K562 (cell line): Measurements from ENCODE around the gene PRKACG. TPM values are rescaled to one million over a fixed set of nuclear protein-coding genes. Genes with fewer than 3 reads are reported as not detected.

Experiments
- ATAC-seq: fragments of 200-7000 bp; cut with Tn5 transposase; 3 replicates; pipeline ENCODE4 v1.9.1; 2020; ENCODE audit warnings: moderate library complexity
- BruUV-seq: library from RNA; stranded (reverse); fragments of 400-500 nt; replicated peaks from 2 replicates; lab custom pipeline; 2021; lab: Mats Ljungman, UMichigan
- CTCF ChIA-PET: fragments of 300-600 bp; formaldehyde crosslinking; extraction: SDS; loops from one replicate; lab custom pipeline; 2021; ENCODE audit warnings: low intra/inter-chr PET ratio; lab: Yijun Ruan, JAX
- POLR2A ChIA-PET: fragments of 300-600, 350-650 bp; sonication (Branson Sonifier 250); formaldehyde crosslinking; extraction: SDS; loops from one replicate; lab custom pipeline; 2021; ENCODE audit warnings: antibody characterized with exemption, inconsistent platforms; lab: Yijun Ruan, JAX
- DNase-seq, 4 experiments: peaks; one replicate each; pipeline versions ENCODE4 v3.0.0 to v3.0.0-alpha.2; 2011 to 2018; ENCODE audit warnings: low spot score in 3 of 4, mixed read lengths in 3 of 4; ENCODE audit errors: extremely low read depth in 1 of 4
- FAIRE-seq: peaks from 2 replicates; lab custom pipeline; 2011; peaks lifted over from hg19 to GRCh38; lab: Jason Lieb, UNC
- H2AFZ ChIP-seq: 2 replicates; pipeline ENCODE4 v1.6.0; 2011; ENCODE audit warnings: low read depth, low read length, control low read depth, inconsistent platforms
- H3K27ac ChIP-seq: fragments of 200-600 bp; 3 replicates; pipeline ENCODE4 v1.8.0; 2011; ENCODE audit warnings: low read depth, mild to moderate bottlenecking, control low read depth, inconsistent platforms, low read length, moderate library complexity, mixed read lengths; ENCODE audit errors: extremely low read depth
- H3K27me3 ChIP-seq, 2 experiments: fragments of 300-600 bp in 1 of 2; 2 replicates in 1 of 2; 3 replicates in 1 of 2; pipeline versions ENCODE4 v1.6.0 to v1.8.0; 2011; ENCODE audit warnings: inconsistent platforms in 2 of 2, low read length in 2 of 2, mild to moderate bottlenecking in 1 of 2, mixed read lengths in 1 of 2, moderate library complexity in 1 of 2; ENCODE audit not compliant: control insufficient read depth in 2 of 2, insufficient read depth in 2 of 2
- H3K36me3 ChIP-seq: fragments of 300-600 bp; 3 replicates; pipeline ENCODE4 v1.8.0; 2011; ENCODE audit warnings: mild to moderate bottlenecking, low read length, inconsistent platforms; ENCODE audit not compliant: control insufficient read depth, insufficient read depth
- H3K4me1 ChIP-seq, 2 experiments: fragments of 200-600 bp in 1 of 2; replicated peaks in 1 of 2; 2 replicates in 1 of 2; 3 replicates in 1 of 2; pipeline versions ENCODE4 v1.5.1 to v1.8.0; 2011; ENCODE audit warnings: inconsistent platforms in 2 of 2, low read length in 2 of 2, mild to moderate bottlenecking in 1 of 2, mixed read lengths in 1 of 2, moderate library complexity in 1 of 2; ENCODE audit not compliant: control insufficient read depth in 2 of 2, insufficient read depth in 2 of 2
- H3K4me2 ChIP-seq: 2 replicates; pipeline ENCODE4 v1.6.1; 2011; ENCODE audit warnings: low read length, control low read depth, inconsistent platforms, mixed read lengths; ENCODE audit not compliant: insufficient read depth
- H3K4me3 ChIP-seq: fragments of 200-600 bp; sonication (generic), shearing (Covaris generic); 2 replicates; pipeline ENCODE4 v1.5.1; 2016; ENCODE audit warnings: control low read depth, inconsistent platforms
- H3K79me2 ChIP-seq: fragments of 200-600 bp; 3 replicates; pipeline ENCODE4 v1.8.0; 2011; ENCODE audit warnings: low read length, inconsistent platforms; ENCODE audit not compliant: control insufficient read depth, insufficient read depth
- H3K9ac ChIP-seq, 2 experiments: 2 replicates each; pipeline versions ENCODE4 v1.6.0 to v1.6.1; 2011; ENCODE audit warnings: low read depth in 2 of 2, low read length in 2 of 2, control low read depth in 1 of 2, inconsistent platforms in 1 of 2, mild to moderate bottlenecking in 1 of 2, mixed read lengths in 1 of 2; ENCODE audit not compliant: insufficient read depth in 1 of 2
- H3K9me1 ChIP-seq: one replicate; pipeline ENCODE4 v1.6.0; 2011; ENCODE audit warnings: inconsistent platforms, mild to moderate bottlenecking, low read length, moderate library complexity; ENCODE audit not compliant: control insufficient read depth, insufficient read depth
- H3K9me3 ChIP-seq: replicated peaks from 2 replicates; pipeline ENCODE4 v1.5.1; 2011; ENCODE audit warnings: low read depth, low read length, inconsistent platforms; ENCODE audit not compliant: control insufficient read depth, insufficient read depth
- H4K20me1 ChIP-seq: replicated peaks from 2 replicates; pipeline ENCODE4 v1.6.1; 2011; ENCODE audit warnings: low read length, inconsistent platforms, mixed read lengths; ENCODE audit not compliant: control insufficient read depth, insufficient read depth
- CBFA2T3 ChIP-seq: fragments of 450-650 bp; IDR thresholded peaks from 2 replicates; pipeline ENCODE4 v1.6.1; 2017
- CCAR2 ChIP-seq: fragments of 200-400 bp; formaldehyde crosslinking; IDR thresholded peaks from 2 replicates; pipeline ENCODE4 v1.6.1; 2017; ENCODE audit warnings: mild to moderate bottlenecking, low read depth, low read length
- MAFF ChIP-seq: IDR thresholded peaks from 2 replicates; pipeline ENCODE4 v1.6.1; 2012; ENCODE audit warnings: low read length, improper control_type of control experiment
- MCM2 ChIP-seq: fragments of 450-650 bp; IDR thresholded peaks from 2 replicates; pipeline ENCODE4 v1.6.1; 2017; ENCODE audit warnings: low read depth, mild to moderate bottlenecking
- MTA3 ChIP-seq: fragments of 450-650 bp; formaldehyde crosslinking; IDR thresholded peaks from 2 replicates; pipeline ENCODE4 v1.6.1; 2017; ENCODE audit warnings: mild to moderate bottlenecking, borderline replicate concordance
- MYBL2 ChIP-seq, 2 experiments: fragments of 450-650 bp in 1 of 2; sonication (generic) in 1 of 2; formaldehyde crosslinking in 1 of 2; IDR thresholded peaks; 2 replicates each; pipeline versions ENCODE4 v1.6.1 to v1.8.1; 2017 to 2022; ENCODE audit warnings: borderline replicate concordance in 1 of 2, inconsistent platforms in 1 of 2, low read depth in 1 of 2, mild to moderate bottlenecking in 1 of 2, missing genetic modification reagents in 1 of 2, moderate library complexity in 1 of 2
- MYNN ChIP-seq, 2 experiments: sonication (generic); formaldehyde crosslinking in 1 of 2; IDR thresholded peaks; 2 replicates each; pipeline versions ENCODE4 v1.5.0 to v1.6.1; 2016 to 2020; ENCODE audit warnings: antibody characterized with exemption in 1 of 2, missing genetic modification reagents in 1 of 2
- NONO ChIP-seq, 2 experiments: fragments of 200-400 bp in 1 of 2; fragments of 450-650 bp in 1 of 2; formaldehyde crosslinking in 1 of 2; IDR thresholded peaks; 2 replicates each; pipeline ENCODE4 v1.6.1; 2017; ENCODE audit warnings: low read depth in 2 of 2, mild to moderate bottlenecking in 2 of 2, moderate library complexity in 2 of 2, low read length in 1 of 2
- PHB ChIP-seq: fragments of 250-450 bp; sonication (Bioruptor Pico); IDR thresholded peaks from 2 replicates; pipeline ENCODE4 v1.5.0; 2021
- PTRF ChIP-seq: fragments of 450-650 bp; IDR thresholded peaks from 2 replicates; pipeline ENCODE4 v1.6.1; 2016; ENCODE audit warnings: mild to moderate bottlenecking, missing genetic modification characterization, missing compliant biosample characterization
- SETDB1 ChIP-seq: IDR thresholded peaks from one replicate; pipeline ENCODE4 v1.6.1; 2012; ENCODE audit warnings: low read length, control low read depth, inconsistent platforms
- ZKSCAN1 ChIP-seq: fragments of 150-350 bp; IDR thresholded peaks from 2 replicates; pipeline ENCODE4 v1.6.1; 2016; ENCODE audit warnings: low read depth, low read length
- ZNF165 ChIP-seq: fragments of 250-450 bp; sonication (Bioruptor Pico); IDR thresholded peaks from 2 replicates; pipeline ENCODE4 v1.4.0; 2020; ENCODE audit warnings: borderline replicate concordance
- ZNF217 ChIP-seq: sonication (generic); formaldehyde crosslinking; IDR thresholded peaks from 2 replicates; pipeline ENCODE4 v1.8.0; 2022; ENCODE audit warnings: mild to moderate bottlenecking, missing genetic modification reagents
- WGBS: fragments of 100-300 bp; shearing (Covaris generic); methylation state at CpG from one replicate; pipeline ENCODE4 v1.1.6; 2016; ENCODE audit warnings: low coverage, mixed read lengths; ENCODE audit not compliant: insufficient coverage; ENCODE audit errors: missing lambda C conversion rate; 5-methylcytosine and 5-hydroxymethylcytosine counted together
- in situ Hi-C: fragments of 300-500 bp; cut with MboI; formaldehyde crosslinking; loops from 4 replicates; pipeline ENCODE4 v1.15.0; 2018; ENCODE audit warnings: inconsistent platforms, mixed read lengths
- intact Hi-C: fragments of 100-400 bp; cut with micrococcal nuclease; formaldehyde crosslinking; loops from 2 replicates; pipeline ENCODE4 v1.14.2; 2022
- polyA plus RNA-seq, 8 experiments: library from polyadenylated mRNA; depleted of rRNA in 4 of 8; stranded (reverse) in 5 of 8; unstranded in 3 of 8; fragments of >200 nt; fragmentation: Nextera tagmentation in 2 of 8; fragmentation: Illumina TruSeq in 1 of 8; extraction: Ambion mirVana in 2 of 8; extraction: Trizol in 1 of 8; gene quantifications; 2 replicates each; pipeline versions ENCODE4 v1.2.1 to v1.2.3, GENCODE V29; 2011 to 2014; ENCODE audit warnings: inconsistent platforms in 1 of 8, missing spikeins in 1 of 8
- total RNA-seq, 7 experiments: library from RNA; depleted of rRNA in 6 of 7; stranded (reverse); fragments of >200 nt in 6 of 7; fragmentation: Illumina TruSeq in 2 of 7; extraction: Trizol in 2 of 7; gene quantifications; 2 replicates each; pipeline versions ENCODE4 v1.2.1 to v1.2.3, GENCODE V29; 2011 to 2021; ENCODE audit warnings: low replicate concordance in 1 of 7
- TF ChIP-seq, protein P1 (sequence below): sonication (generic); formaldehyde crosslinking; IDR thresholded peaks from 2 replicates; pipeline ENCODE4 v1.8.0; 2022; ENCODE audit warnings: mild to moderate bottlenecking, missing genetic modification reagents, borderline replicate concordance
- TF ChIP-seq, protein P2 (sequence below): fragments of 150-350 bp; conservative IDR thresholded peaks from 2 replicates; pipeline ENCODE4 v1.6.1; 2014; ENCODE audit warnings: low read length
- TF ChIP-seq, protein P3 (sequence below): IDR thresholded peaks from 2 replicates; pipeline ENCODE4 v1.6.1; 2016; ENCODE audit warnings: missing genetic modification characterization, missing compliant biosample characterization

PRKACG gene
- total and polyA plus RNA-seq, 9 of the 15 experiments (the other 6 are each of a cell fraction or from before 2014, with no cell fraction given), result not detected

DNA sequence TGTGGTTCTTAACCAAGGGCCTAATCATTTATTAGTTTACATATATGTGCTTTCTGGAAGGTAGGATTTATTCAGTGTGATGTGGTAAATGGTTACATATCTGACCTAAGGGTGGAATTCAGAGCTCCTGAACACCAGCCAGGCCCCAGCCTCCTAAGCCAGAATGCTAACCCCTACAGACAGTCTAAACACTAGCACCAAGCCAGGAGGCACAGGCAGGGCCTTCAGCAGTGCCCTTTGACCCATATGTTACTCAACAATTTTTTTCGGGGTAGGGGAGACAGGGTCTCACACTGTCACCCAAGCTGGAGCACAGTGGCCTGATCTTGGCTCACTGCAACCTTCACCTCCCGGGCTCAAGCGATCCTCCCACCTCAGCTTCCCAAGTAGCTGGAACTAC is 40.3 kb downstream of the PRKACG start:
- Histone ChIP-seq H3K4me3 (no peak overlapping the region), H3K9me1 (no peaks in the 10 kb centered on the region), H3K36me3 (no peaks in the 10 kb centered on the region), H3K4me2 (no peak overlapping the region), H3K9me3 (peaks cover 5% of the 10 kb centered on the region; the same call in 1 of the 2 replicates), H3K4me1 (peaks cover 9 to 45% of the 10 kb centered on the region in 2 experiments), H3K79me2 (no peaks in the 10 kb centered on the region; the same call in 2 of the 3 replicates), H3K27me3 (no peaks in the 10 kb centered on the region), H3K9ac (no peak overlapping the region), H3K27ac (no peak overlapping the region), H2AFZ (no peak overlapping the region), H4K20me1 (no peaks in the 10 kb centered on the region)
- TF ChIP-seq MYBL2 (IDR thresholded peaks at IDR 0.05; ENCODE audit: low read depth) (no peak), MYBL2 (CRISPR knock-in tag; IDR thresholded peaks at IDR 0.05; ENCODE audit: borderline replicate concordance) (no peak), CBFA2T3 (no peak), MCM2 (no peak), ZNF217 (no peak), PHB (CRISPR knock-in tag) (no peak), MAFF (no peak), PTRF (no peak), NONO (IDR thresholded peaks at IDR 0.05; ENCODE audit: low read depth in 2 of 2, low read length in 1 of 2) (no peak), SETDB1 (no peak), MTA3 (no peak), ZKSCAN1 (no peak), CCAR2 (no peak), MYNN (IDR thresholded peaks at IDR 0.05) (no peak), MYNN (CRISPR knock-in tag; IDR thresholded peaks at IDR 0.05) (no peak), ZNF165 (CRISPR knock-in tag) (no peak)
- TF ChIP-seq, protein P1, sequence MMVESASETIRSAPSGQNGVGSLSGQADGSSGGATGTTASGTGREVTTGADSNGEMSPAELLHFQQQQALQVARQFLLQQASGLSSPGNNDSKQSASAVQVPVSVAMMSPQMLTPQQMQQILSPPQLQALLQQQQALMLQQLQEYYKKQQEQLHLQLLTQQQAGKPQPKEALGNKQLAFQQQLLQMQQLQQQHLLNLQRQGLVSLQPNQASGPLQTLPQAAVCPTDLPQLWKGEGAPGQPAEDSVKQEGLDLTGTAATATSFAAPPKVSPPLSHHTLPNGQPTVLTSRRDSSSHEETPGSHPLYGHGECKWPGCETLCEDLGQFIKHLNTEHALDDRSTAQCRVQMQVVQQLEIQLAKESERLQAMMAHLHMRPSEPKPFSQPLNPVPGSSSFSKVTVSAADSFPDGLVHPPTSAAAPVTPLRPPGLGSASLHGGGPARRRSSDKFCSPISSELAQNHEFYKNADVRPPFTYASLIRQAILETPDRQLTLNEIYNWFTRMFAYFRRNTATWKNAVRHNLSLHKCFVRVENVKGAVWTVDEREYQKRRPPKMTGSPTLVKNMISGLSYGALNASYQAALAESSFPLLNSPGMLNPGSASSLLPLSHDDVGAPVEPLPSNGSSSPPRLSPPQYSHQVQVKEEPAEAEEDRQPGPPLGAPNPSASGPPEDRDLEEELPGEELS (CRISPR knock-in tag), result no peak
- TF ChIP-seq, protein P2, sequence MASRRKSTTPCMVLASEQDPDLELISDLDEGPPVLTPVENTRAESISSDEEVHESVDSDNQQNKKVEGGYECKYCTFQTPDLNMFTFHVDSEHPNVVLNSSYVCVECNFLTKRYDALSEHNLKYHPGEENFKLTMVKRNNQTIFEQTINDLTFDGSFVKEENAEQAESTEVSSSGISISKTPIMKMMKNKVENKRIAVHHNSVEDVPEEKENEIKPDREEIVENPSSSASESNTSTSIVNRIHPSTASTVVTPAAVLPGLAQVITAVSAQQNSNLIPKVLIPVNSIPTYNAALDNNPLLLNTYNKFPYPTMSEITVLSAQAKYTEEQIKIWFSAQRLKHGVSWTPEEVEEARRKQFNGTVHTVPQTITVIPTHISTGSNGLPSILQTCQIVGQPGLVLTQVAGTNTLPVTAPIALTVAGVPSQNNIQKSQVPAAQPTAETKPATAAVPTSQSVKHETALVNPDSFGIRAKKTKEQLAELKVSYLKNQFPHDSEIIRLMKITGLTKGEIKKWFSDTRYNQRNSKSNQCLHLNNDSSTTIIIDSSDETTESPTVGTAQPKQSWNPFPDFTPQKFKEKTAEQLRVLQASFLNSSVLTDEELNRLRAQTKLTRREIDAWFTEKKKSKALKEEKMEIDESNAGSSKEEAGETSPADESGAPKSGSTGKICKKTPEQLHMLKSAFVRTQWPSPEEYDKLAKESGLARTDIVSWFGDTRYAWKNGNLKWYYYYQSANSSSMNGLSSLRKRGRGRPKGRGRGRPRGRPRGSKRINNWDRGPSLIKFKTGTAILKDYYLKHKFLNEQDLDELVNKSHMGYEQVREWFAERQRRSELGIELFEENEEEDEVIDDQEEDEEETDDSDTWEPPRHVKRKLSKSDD, result no peak
- TF ChIP-seq, protein P3, sequence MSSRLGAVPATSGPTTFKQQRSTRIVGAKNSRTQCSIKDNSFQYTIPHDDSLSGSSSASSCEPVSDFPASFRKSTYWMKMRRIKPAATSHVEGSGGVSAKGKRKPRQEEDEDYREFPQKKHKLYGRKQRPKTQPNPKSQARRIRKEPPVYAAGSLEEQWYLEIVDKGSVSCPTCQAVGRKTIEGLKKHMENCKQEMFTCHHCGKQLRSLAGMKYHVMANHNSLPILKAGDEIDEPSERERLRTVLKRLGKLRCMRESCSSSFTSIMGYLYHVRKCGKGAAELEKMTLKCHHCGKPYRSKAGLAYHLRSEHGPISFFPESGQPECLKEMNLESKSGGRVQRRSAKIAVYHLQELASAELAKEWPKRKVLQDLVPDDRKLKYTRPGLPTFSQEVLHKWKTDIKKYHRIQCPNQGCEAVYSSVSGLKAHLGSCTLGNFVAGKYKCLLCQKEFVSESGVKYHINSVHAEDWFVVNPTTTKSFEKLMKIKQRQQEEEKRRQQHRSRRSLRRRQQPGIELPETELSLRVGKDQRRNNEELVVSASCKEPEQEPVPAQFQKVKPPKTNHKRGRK (tag), result no peak
- no peak for FAIRE-seq
- in situ Hi-C loops, result no loop called here
- ChIA-PET POLR2A (interaction anchor here (1.3 kb wide), 1 partner anchor 9 kb away, joined by 7 read pairs; no protein-coding TSS in a partner anchor), CTCF (no interaction called here)
- WGBS, result 65% methylated on average over 3 of the region's 3 CpGs
- DNase-seq, result no peak
- ATAC-seq, result no peak
- BruUV-seq, result no TSS peak
- intact Hi-C loops, result no loop called here
